Measurements from ENCODE around the gene HSDL2. TPM values are rescaled to one million over a fixed set of nuclear protein-coding genes. Genes with fewer than 3 reads are reported as not detected.

HSDL2 gene
- total RNA-seq, 6 experiments from 2014 or later = 31.7 to 38.6 (median 33.5) TPM

- Mint-ChIP-seq H3K27me3 (ENCODE audit: insufficient read depth) (no peaks in the 10 kb centered on the region), H3K9me3 (no peaks in the 10 kb centered on the region), H3K4me3 (peak overlapping the region; percentile 100), H3K27ac (peak overlapping the region; percentile 94), H3K4me1 (ENCODE audit: low read depth) (peaks cover 67% of the 10 kb centered on the region), H3K36me3 (ENCODE audit: low read depth) (no peaks in the 10 kb centered on the region)
- DNase-seq = no peak
- no peak for TF ChIP-seq CTCF (IDR thresholded peaks at IDR 0.05)
Observed at GRCh38 chr9:112380825-112381221, 915 bp downstream of the HSDL2 start.

GRCh38 chr9:112382066-112382465 is 2.2 kb downstream of the HSDL2 start:
- no peaks in the 10 kb centered on the region for H3K9me3 Mint-ChIP-seq
- H3K4me1 Mint-ChIP-seq (ENCODE audit: low read depth) = peaks cover 62% of the 10 kb centered on the region
- H3K27ac Mint-ChIP-seq = no peak overlapping the region
- no peaks in the 10 kb centered on the region for H3K36me3 Mint-ChIP-seq (ENCODE audit: low read depth)
- TF ChIP-seq CTCF (IDR thresholded peaks at IDR 0.05) = no peak
- no peaks in the 10 kb centered on the region for H3K27me3 Mint-ChIP-seq (ENCODE audit: insufficient read depth)
- no peak for DNase-seq
- H3K4me3 Mint-ChIP-seq = no peak overlapping the region

GRCh38 chr9:112382501-112383364 is 2.8 kb downstream of the HSDL2 start:
- no peak for TF ChIP-seq CTCF (IDR thresholded peaks at IDR 0.05)
- H3K4me3 Mint-ChIP-seq = peak overlapping the region; percentile 21; the same call in 1 of the 2 replicates
- peaks cover 56% of the 10 kb centered on the region for H3K4me1 Mint-ChIP-seq (ENCODE audit: low read depth)
- no peaks in the 10 kb centered on the region for H3K27me3 Mint-ChIP-seq (ENCODE audit: insufficient read depth)
- no peak overlapping the region for H3K27ac Mint-ChIP-seq
- H3K9me3 Mint-ChIP-seq = no peaks in the 10 kb centered on the region
- no peaks in the 10 kb centered on the region for H3K36me3 Mint-ChIP-seq (ENCODE audit: low read depth)
- DNase-seq = no peak

GRCh38 chr9:112384219-112384618 is 4.3 kb downstream of the HSDL2 start:
- TF ChIP-seq CTCF (IDR thresholded peaks at IDR 0.05) = no peak
- Mint-ChIP-seq H3K4me3 (no peak overlapping the region), H3K4me1 (ENCODE audit: low read depth) (peaks cover 41% of the 10 kb centered on the region), H3K27ac (no peak overlapping the region), H3K27me3 (ENCODE audit: insufficient read depth) (no peaks in the 10 kb centered on the region), H3K9me3 (no peaks in the 10 kb centered on the region), H3K36me3 (ENCODE audit: low read depth) (no peaks in the 10 kb centered on the region)
- no peak for DNase-seq

GRCh38 chr9:112384690-112385089 is 4.8 kb downstream of the HSDL2 start:
- H3K4me3 Mint-ChIP-seq = no peak overlapping the region
- H3K4me1 Mint-ChIP-seq (ENCODE audit: low read depth) = peaks cover 40% of the 10 kb centered on the region
- H3K36me3 Mint-ChIP-seq (ENCODE audit: low read depth) = no peaks in the 10 kb centered on the region
- H3K9me3 Mint-ChIP-seq = no peaks in the 10 kb centered on the region
- H3K27ac Mint-ChIP-seq = no peak overlapping the region
- no peak for DNase-seq
- TF ChIP-seq CTCF (IDR thresholded peaks at IDR 0.05) = no peak
- H3K27me3 Mint-ChIP-seq (ENCODE audit: insufficient read depth) = no peaks in the 10 kb centered on the region

Data from HFFc6 (cell line).